H9 (cell line): ENCODE results near the gene PRRC2B. TPM values are rescaled to one million over a fixed set of nuclear protein-coding genes. Genes with fewer than 3 reads are reported as not detected.

ENCODE experiments used
- DNase-seq: peaks from one replicate; pipeline ENCODE4 v3.0.0-alpha.2; 2017
- H2AFZ ChIP-seq: one replicate; pipeline ENCODE4 v1.6.1; 2013; ENCODE audit warnings: mild to moderate bottlenecking, low read length, control low read depth, moderate library complexity
- H2AK5ac ChIP-seq: 2 replicates; pipeline ENCODE4 v1.6.1; 2013; ENCODE audit warnings: low read length, control low read depth, mixed read lengths; ENCODE audit not compliant: insufficient read length
- H2BK120ac ChIP-seq: one replicate; pipeline ENCODE4 v1.6.1; 2013; ENCODE audit warnings: low read depth, mild to moderate bottlenecking, low read length, control low read depth, inconsistent platforms; ENCODE audit not compliant: poor library complexity, severe bottlenecking
- H2BK12ac ChIP-seq: 2 replicates; pipeline ENCODE4 v1.6.1; 2013; ENCODE audit warnings: low read length, control low read depth, mixed read lengths, low read depth; ENCODE audit not compliant: insufficient read length
- H2BK15ac ChIP-seq: 2 replicates; pipeline ENCODE4 v1.6.1; 2013; ENCODE audit warnings: low read depth, low read length, control low read depth
- H2BK20ac ChIP-seq: one replicate; pipeline ENCODE4 v1.6.1; 2013; ENCODE audit warnings: low read depth, mild to moderate bottlenecking, low read length, control low read depth, inconsistent platforms; ENCODE audit not compliant: poor library complexity, severe bottlenecking
- H2BK5ac ChIP-seq: 2 replicates; pipeline ENCODE4 v1.6.1; 2013; ENCODE audit warnings: low read length, control low read depth, mixed read lengths; ENCODE audit not compliant: insufficient read length
- H3K14ac ChIP-seq: 2 replicates; pipeline ENCODE4 v1.6.1; 2013; ENCODE audit warnings: low read length, control low read depth; ENCODE audit not compliant: insufficient read depth
- H3K18ac ChIP-seq: 2 replicates; pipeline ENCODE4 v1.6.1; 2013; ENCODE audit warnings: low read depth, mild to moderate bottlenecking, mixed read lengths, low read length, control low read depth; ENCODE audit not compliant: insufficient read length
- H3K23ac ChIP-seq: 2 replicates; pipeline ENCODE4 v1.6.1; 2013; ENCODE audit warnings: low read length, control low read depth, mixed read lengths, low read depth; ENCODE audit not compliant: insufficient read length
- H3K23me2 ChIP-seq: 2 replicates; pipeline ENCODE4 v1.6.1; 2013; ENCODE audit warnings: low read depth, mild to moderate bottlenecking, mixed read lengths, low read length, control low read depth; ENCODE audit not compliant: insufficient read length, poor library complexity, severe bottlenecking
- H3K27ac ChIP-seq: 2 replicates; pipeline ENCODE4 v1.5.1; 2013; ENCODE audit warnings: low read length, control low read depth, mixed read lengths, low read depth; ENCODE audit not compliant: insufficient read length
- H3K27me3 ChIP-seq: 2 replicates; pipeline ENCODE4 v1.6.1; 2013; ENCODE audit warnings: low read length, control low read depth, inconsistent platforms; ENCODE audit not compliant: insufficient read depth
- H3K4ac ChIP-seq: 2 replicates; pipeline ENCODE4 v1.6.1; 2013; ENCODE audit warnings: low read depth, mild to moderate bottlenecking, control low read depth, inconsistent platforms, low read length, moderate library complexity
- H3K4me1 ChIP-seq: 2 replicates; pipeline ENCODE4 v1.6.1; 2013; ENCODE audit warnings: low read length, control low read depth, inconsistent platforms; ENCODE audit not compliant: insufficient read depth
- H3K4me2 ChIP-seq: 2 replicates; pipeline ENCODE4 v1.6.1; 2013; ENCODE audit warnings: low read length, control low read depth, mixed read lengths; ENCODE audit not compliant: insufficient read length, insufficient read depth
- H3K56ac ChIP-seq: 2 replicates; pipeline ENCODE4 v1.6.1; 2013; ENCODE audit warnings: low read depth, mild to moderate bottlenecking, mixed read lengths, low read length, control low read depth; ENCODE audit not compliant: insufficient read length
- H3K79me1 ChIP-seq: 2 replicates; pipeline ENCODE4 v1.6.1; 2013; ENCODE audit warnings: low read depth, mild to moderate bottlenecking, moderate library complexity, low read length, control low read depth, inconsistent platforms; ENCODE audit not compliant: insufficient read depth, poor library complexity, severe bottlenecking
- H3K79me2 ChIP-seq: 2 replicates; pipeline ENCODE4 v1.6.1; 2013; ENCODE audit warnings: low read length, control low read depth, inconsistent platforms; ENCODE audit not compliant: insufficient read depth
- H3K9ac ChIP-seq: 2 replicates; pipeline ENCODE4 v1.6.1; 2013; ENCODE audit warnings: low read length, control low read depth, mixed read lengths; ENCODE audit not compliant: insufficient read length; ENCODE audit errors: extremely low read depth
- H3K9me3 ChIP-seq: one replicate; pipeline ENCODE4 v1.6.1; 2013; ENCODE audit warnings: low read depth, low read length, inconsistent platforms; ENCODE audit not compliant: control insufficient read depth
- H3T11ph ChIP-seq: one replicate; pipeline ENCODE4 v1.6.1; 2013; ENCODE audit warnings: mild to moderate bottlenecking, low read length, control low read depth, inconsistent platforms
- H4K20me1 ChIP-seq: one replicate; pipeline ENCODE4 v1.6.1; 2013; ENCODE audit not compliant: control insufficient read depth, insufficient read length, insufficient read depth
- H4K5ac ChIP-seq: 2 replicates; pipeline ENCODE4 v1.6.1; 2013; ENCODE audit warnings: low read depth, mild to moderate bottlenecking, mixed read lengths, low read length, control low read depth; ENCODE audit not compliant: insufficient read length
- H4K8ac ChIP-seq: replicated peaks from 2 replicates; pipeline ENCODE4 v1.6.1; 2013; ENCODE audit warnings: low read length, control low read depth, mixed read lengths, low read depth; ENCODE audit not compliant: insufficient read length
- H4K91ac ChIP-seq: 2 replicates; pipeline ENCODE4 v1.6.1; 2013; ENCODE audit warnings: low read depth, mild to moderate bottlenecking, moderate library complexity, mixed read lengths, low read length, control low read depth; ENCODE audit not compliant: insufficient read length
- H3K27ac Mint-ChIP-seq, 3 experiments: 2 replicates in 2 of 3; 3 replicates in 1 of 3; pipeline ENCODE4 v1.8.0; 2020 to 2021; ENCODE audit warnings: mixed read lengths in 3 of 3, mild to moderate bottlenecking in 1 of 3, moderate library complexity in 1 of 3
- H3K27me3 Mint-ChIP-seq: 2 replicates; pipeline ENCODE4 v1.8.0; 2021; ENCODE audit warnings: low read depth, mild to moderate bottlenecking, moderate library complexity, mixed read lengths
- H3K36me3 Mint-ChIP-seq, 3 experiments: 2 replicates in 2 of 3; 3 replicates in 1 of 3; pipeline ENCODE4 v1.8.0; 2020 to 2021; ENCODE audit warnings: low read depth in 3 of 3, mixed read lengths in 3 of 3; ENCODE audit not compliant: insufficient read depth in 1 of 3
- H3K4me1 Mint-ChIP-seq, 2 experiments: 2 replicates each; pipeline ENCODE4 v1.8.0; 2020; ENCODE audit warnings: mixed read lengths in 2 of 2
- H3K4me3 Mint-ChIP-seq, 2 experiments: 2 replicates in 1 of 2; 3 replicates in 1 of 2; pipeline ENCODE4 v1.8.0; 2020 to 2021; ENCODE audit warnings: mild to moderate bottlenecking in 2 of 2, mixed read lengths in 2 of 2, moderate library complexity in 1 of 2
- H3K9me3 Mint-ChIP-seq, 2 experiments: 2 replicates in 1 of 2; 3 replicates in 1 of 2; pipeline ENCODE4 v1.8.0; 2020; ENCODE audit warnings: mild to moderate bottlenecking in 2 of 2, mixed read lengths in 2 of 2, moderate library complexity in 1 of 2
- CTCF ChIP-seq: fragments of 200-600 bp; sonication (generic); conservative IDR thresholded peaks from 3 replicates; pipeline ENCODE4 v1.8.0; 2021; ENCODE audit warnings: antibody characterized with exemption, mild to moderate bottlenecking
- WGBS: extraction: QIAGEN DNeasy Blood & Tissue Kit; methylation state at CpG from one replicate; pipeline ENCODE4 v1.1.7; 2013; ENCODE audit warnings: missing lambda C conversion rate, low lambda C conversion rate, mixed read lengths; ENCODE audit not compliant: insufficient read length; ENCODE audit errors: extremely low coverage; 5-methylcytosine and 5-hydroxymethylcytosine counted together
- total RNA-seq: library from RNA; stranded (reverse); gene quantifications from 2 replicates; pipeline ENCODE4 v1.2.1, GENCODE V29; 2021

The PRRC2B gene
- total RNA-seq, 1 experiment from 2014 or later, result 251 TPM

- DNase-seq, result no peak
- Histone ChIP-seq H3K56ac (no peak overlapping the region), H3K4ac (no peak overlapping the region), H2BK15ac (no peak overlapping the region), H3K18ac (no peak overlapping the region), H3K27me3 (no peaks in the 10 kb centered on the region), H3T11ph (no peak overlapping the region), H3K27ac (no peak overlapping the region), H2BK5ac (no peak overlapping the region), H3K23ac (no peak overlapping the region), H3K79me2 (no peaks in the 10 kb centered on the region), H3K9me3 (no peaks in the 10 kb centered on the region), H3K14ac (no peak overlapping the region), H3K4me2 (no peak overlapping the region), H4K8ac (no peak overlapping the region), H3K79me1 (no peaks in the 10 kb centered on the region), H2AFZ (no peak overlapping the region), H4K91ac (no peak overlapping the region), H2BK20ac (no peak overlapping the region), H2BK120ac (no peak overlapping the region), H2BK12ac (no peak overlapping the region), H4K5ac (no peak overlapping the region), H3K9ac (no peak overlapping the region), H4K20me1 (no peaks in the 10 kb centered on the region), H3K4me1 (no peaks in the 10 kb centered on the region), H3K23me2 (no peaks in the 10 kb centered on the region), H2AK5ac (no peak overlapping the region)
- Mint-ChIP-seq H3K9me3 (no peaks in the 10 kb centered on the region), H3K27ac (peak overlapping the region; percentile 15 to 85 (median 74); a peak in 3 of 7 replicates), H3K4me1 (no peaks in the 10 kb centered on the region), H3K27me3 (no peaks in the 10 kb centered on the region), H3K36me3 (peaks cover 65 to 88% (median 88%) of the 10 kb centered on the region in 3 experiments), H3K4me3 (no peak overlapping the region)
- WGBS, result no CpG with 5 or more reads among the region's 13 CpGs
- no peak for TF ChIP-seq CTCF
Measured at GRCh38 chr9:131467214-131467935, 73.5 kb downstream of the PRRC2B start.
